Cardiac muscle cell (in vitro differentiated cells and primary cell): ENCODE results near the gene IRAK3. TPM values are rescaled to one million over a fixed set of nuclear protein-coding genes. Genes with fewer than 3 reads are reported as not detected.
A peak's percentile ranks its signal among the peaks of the same experiment; 100 is the strongest.
"Not testable (repeated sequence)": the region's sequence is repeated elsewhere in the genome, so short reads cannot be mapped to it uniquely, and the experiment has no call there.

ENCODE experiments used
- DNase-seq, 2 donors: peaks; one replicate each; pipeline versions ENCODE4 v3.0.0 to v3.0.0-alpha.2; 2010 to 2017; ENCODE audit warnings: low read depth in 1 of 2, low spot score in 1 of 2
- H3K27ac ChIP-seq: fragments of 200-600 bp; sonication (generic); 2 replicates; pipeline ENCODE4 v1.5.1; 2016
- H3K27me3 ChIP-seq: fragments of 200-600 bp; sonication (generic); 2 replicates; pipeline ENCODE4 v1.6.0; 2016; ENCODE audit warnings: control low read depth
- H3K36me3 ChIP-seq: fragments of 200-600 bp; sonication (generic); 2 replicates; pipeline ENCODE4 v1.5.1; 2016; ENCODE audit warnings: control low read depth
- H3K4me1 ChIP-seq: fragments of 200-600 bp; sonication (generic); 2 replicates; pipeline ENCODE4 v1.8.1; 2017; ENCODE audit warnings: low read depth, mild to moderate bottlenecking, mixed run types
- H3K4me3 ChIP-seq: fragments of 200-600 bp; sonication (generic); 2 replicates; pipeline ENCODE4 v1.5.1; 2016; ENCODE audit warnings: mild to moderate bottlenecking
- H3K9me3 ChIP-seq: fragments of 200-600 bp; sonication (generic); 2 replicates; pipeline ENCODE4 v1.5.1; 2017; ENCODE audit warnings: low read depth, mild to moderate bottlenecking, control low read depth
- polyA plus RNA-seq: library from polyadenylated mRNA; unstranded; fragments of >200 nt; fragmentation: Nextera tagmentation; extraction: Ambion mirVana; gene quantifications from 2 replicates; pipeline ENCODE4 v1.2.1, GENCODE V29; 2016
- total RNA-seq: library from RNA; depleted of rRNA; stranded (reverse); fragments of >200 nt; gene quantifications from 2 replicates; pipeline ENCODE4 v1.2.3, GENCODE V29; 2016
- TF ChIP-seq, protein P1 (sequence below): IDR thresholded peaks from 2 replicates; pipeline ENCODE4 v1.5.1; 2012; ENCODE audit warnings: low read depth, mild to moderate bottlenecking, low read length

IRAK3 gene
- total and polyA plus RNA-seq, 2 experiments from 2014 or later: 0.11 to 0.27 TPM

DNA sequence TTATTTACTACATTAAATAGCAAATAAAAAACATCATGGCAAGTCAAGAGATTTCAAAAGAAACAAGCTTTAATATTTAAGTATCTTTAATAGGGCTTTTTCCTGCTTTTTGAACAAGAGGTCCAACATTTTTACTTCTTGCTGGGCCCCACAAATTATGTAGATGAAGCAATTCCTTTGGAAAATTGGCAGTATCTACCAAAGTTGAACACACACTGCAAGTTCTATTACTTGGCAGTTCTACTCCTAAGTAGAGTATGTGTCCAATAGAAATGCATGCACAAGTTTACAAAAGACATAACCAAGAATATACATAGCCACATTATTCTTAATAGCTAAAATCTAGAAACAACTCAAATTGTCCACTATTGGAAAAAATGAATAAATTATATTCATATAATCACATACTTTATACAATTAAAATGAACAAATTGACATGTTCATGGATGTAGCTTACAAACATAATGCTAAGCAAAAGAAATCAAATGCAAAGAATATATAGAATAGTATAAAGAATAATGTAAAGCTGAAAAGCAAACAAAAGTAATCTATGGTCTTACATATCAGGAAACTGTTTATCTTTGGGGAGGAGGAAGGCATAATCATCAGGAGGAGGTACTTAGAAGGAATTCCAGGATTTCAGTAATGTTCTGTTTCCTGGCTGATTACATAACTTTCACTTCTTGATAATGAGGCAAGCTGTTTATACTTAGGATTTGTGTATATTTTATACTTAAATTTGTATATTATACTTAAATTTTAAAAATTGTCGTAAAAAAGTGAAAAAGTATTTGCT, 12.7 kb upstream of the IRAK3 start:
- DNase-seq: peak in 1 of 2 donors; percentile 83
- H3K27me3 ChIP-seq: no peaks in the 10 kb centered on the region
- H3K36me3 ChIP-seq: no peaks in the 10 kb centered on the region
- TF ChIP-seq, protein P1, sequence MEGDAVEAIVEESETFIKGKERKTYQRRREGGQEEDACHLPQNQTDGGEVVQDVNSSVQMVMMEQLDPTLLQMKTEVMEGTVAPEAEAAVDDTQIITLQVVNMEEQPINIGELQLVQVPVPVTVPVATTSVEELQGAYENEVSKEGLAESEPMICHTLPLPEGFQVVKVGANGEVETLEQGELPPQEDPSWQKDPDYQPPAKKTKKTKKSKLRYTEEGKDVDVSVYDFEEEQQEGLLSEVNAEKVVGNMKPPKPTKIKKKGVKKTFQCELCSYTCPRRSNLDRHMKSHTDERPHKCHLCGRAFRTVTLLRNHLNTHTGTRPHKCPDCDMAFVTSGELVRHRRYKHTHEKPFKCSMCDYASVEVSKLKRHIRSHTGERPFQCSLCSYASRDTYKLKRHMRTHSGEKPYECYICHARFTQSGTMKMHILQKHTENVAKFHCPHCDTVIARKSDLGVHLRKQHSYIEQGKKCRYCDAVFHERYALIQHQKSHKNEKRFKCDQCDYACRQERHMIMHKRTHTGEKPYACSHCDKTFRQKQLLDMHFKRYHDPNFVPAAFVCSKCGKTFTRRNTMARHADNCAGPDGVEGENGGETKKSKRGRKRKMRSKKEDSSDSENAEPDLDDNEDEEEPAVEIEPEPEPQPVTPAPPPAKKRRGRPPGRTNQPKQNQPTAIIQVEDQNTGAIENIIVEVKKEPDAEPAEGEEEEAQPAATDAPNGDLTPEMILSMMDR: no peak
- H3K4me1 ChIP-seq: no peaks in the 10 kb centered on the region
- H3K27ac ChIP-seq: no peak overlapping the region
- no peaks in the 10 kb centered on the region for H3K9me3 ChIP-seq
- no peak overlapping the region for H3K4me3 ChIP-seq

DNA sequence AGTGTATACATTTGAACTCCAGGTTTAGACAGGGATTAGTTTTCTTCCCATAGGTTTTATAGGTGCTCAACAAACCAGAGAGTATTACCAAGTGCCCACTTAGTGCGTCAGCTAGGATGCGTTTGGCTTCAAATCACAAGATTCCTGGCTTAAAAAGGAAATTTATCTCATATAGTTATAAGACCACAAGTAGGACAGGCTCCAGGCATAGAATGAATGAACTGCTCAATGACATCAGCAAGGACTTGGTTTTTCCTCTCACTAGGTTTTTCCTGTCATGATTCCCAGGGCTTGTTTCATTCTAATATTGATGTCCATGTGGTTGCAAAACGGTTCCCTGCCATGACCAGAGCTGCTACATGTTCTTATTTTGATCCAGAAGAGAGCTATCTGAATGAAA, 6.1 kb upstream of the IRAK3 start:
- H3K36me3 ChIP-seq: no peaks in the 10 kb centered on the region
- H3K27ac ChIP-seq: no peak overlapping the region
- H3K9me3 ChIP-seq: no peaks in the 10 kb centered on the region
- TF ChIP-seq, protein P1: no peak
- H3K4me1 ChIP-seq: no peaks in the 10 kb centered on the region
- H3K4me3 ChIP-seq: no peak overlapping the region
- peaks cover 14% of the 10 kb centered on the region for H3K27me3 ChIP-seq
- peak in 1 of 2 donors; percentile 60 for DNase-seq

DNA sequence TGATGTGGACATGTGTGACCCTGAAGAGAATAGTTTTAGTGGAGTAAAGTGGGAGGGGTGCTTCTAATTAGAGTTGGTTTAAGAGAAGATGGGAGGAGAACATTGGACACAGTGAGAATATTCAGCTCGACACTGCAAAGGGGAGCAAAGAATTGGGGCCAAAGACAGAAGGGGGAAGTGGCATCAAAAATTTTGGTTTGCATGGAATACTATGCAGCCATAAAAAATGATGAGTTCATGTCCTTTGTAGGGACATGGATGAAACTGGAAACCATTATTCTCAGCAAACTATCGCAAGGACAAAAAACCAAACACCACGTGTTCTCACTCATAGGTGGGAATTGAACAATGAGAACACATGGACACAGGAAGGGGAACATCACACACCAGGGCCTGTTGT, 4.2 kb upstream of the IRAK3 start:
- DNase-seq, H3K4me3 ChIP-seq: not testable (repeated sequence)

DNA sequence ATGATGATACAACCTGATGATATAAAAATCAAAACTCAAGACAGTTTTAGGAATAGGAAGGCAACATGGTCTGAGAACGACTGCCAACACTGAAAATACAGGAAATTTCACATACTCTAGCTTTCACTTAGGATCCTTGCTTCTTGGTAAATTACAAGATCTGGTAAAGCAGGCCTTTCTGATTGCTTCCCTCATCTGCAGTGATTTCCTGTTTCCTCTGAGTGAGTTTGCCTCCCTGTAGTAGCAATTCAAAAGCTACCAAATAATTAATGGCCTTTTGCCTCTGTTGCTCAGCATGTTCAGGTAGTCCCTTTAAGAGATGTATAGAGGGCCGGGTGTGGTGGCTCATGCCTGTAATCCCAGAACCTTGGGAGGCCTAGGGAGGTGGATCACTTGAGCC, 2.0 kb upstream of the IRAK3 start:
- Histone ChIP-seq H3K27me3 (peaks cover 53% of the 10 kb centered on the region), H3K9me3 (no peaks in the 10 kb centered on the region), H3K27ac (no peak overlapping the region), H3K4me3 (no peak overlapping the region), H3K36me3 (no peaks in the 10 kb centered on the region), H3K4me1 (no peaks in the 10 kb centered on the region)
- TF ChIP-seq, protein P1: no peak
- no peak for DNase-seq

More for the DNA sequence above, 4.2 kb upstream of the IRAK3 start:
- H3K36me3 ChIP-seq, H3K4me1 ChIP-seq, H3K9me3 ChIP-seq, H3K27ac ChIP-seq: not testable (repeated sequence)
- H3K27me3 ChIP-seq: peaks cover 33% of the 10 kb centered on the region

DNA sequence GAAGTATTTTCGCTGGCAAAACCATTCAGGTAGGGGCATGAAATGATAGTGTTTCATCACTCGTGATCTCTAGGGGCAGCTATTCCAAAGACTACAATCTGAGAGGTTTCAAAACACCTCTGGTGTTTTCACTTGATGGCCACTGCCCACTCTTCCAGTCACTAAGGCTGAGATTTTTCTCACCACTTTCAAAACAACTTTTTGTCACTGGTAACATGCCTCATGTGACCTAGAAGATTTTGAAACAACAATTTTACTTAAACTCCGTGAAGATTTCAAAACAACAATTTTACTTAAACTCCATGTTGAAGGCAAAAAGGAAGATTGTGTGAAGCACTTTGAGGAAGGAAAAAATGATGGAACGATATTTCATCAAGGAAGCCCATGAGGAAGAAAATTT, 1.2 kb upstream of the IRAK3 start:
- TF ChIP-seq, protein P1: no peak
- no peak for DNase-seq
- Histone ChIP-seq H3K4me3 (no peak overlapping the region), H3K4me1 (no peaks in the 10 kb centered on the region), H3K9me3 (no peaks in the 10 kb centered on the region), H3K27me3 (peaks cover 53% of the 10 kb centered on the region), H3K27ac (no peak overlapping the region), H3K36me3 (no peaks in the 10 kb centered on the region)

DNA sequence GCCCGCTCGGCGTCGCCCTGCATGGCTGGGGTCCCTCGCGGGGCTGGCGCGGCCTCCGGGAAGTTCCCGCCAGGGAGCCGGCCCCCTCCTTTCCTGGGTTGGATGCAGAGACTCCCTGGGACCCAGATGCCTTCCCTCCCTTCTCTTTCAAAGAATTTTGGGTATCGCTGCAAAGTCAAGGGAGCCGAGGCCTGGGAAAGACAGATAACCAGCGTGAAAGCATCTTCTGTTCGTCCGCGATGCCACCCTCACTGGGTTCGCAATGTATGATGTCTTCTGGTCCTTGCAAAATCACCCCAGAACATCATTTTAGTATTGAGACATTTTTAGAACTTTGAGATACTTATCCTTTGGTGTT, 451 bp downstream of the IRAK3 start:
- TF ChIP-seq, protein P1: no peak
- H3K9me3 ChIP-seq: no peaks in the 10 kb centered on the region
- H3K36me3 ChIP-seq: no peaks in the 10 kb centered on the region
- no peaks in the 10 kb centered on the region for H3K4me1 ChIP-seq
- peak overlapping the region; percentile 30 for H3K4me3 ChIP-seq
- DNase-seq: peak in 1 of 2 donors; percentile 46
- no peak overlapping the region for H3K27ac ChIP-seq
- H3K27me3 ChIP-seq: peaks cover 55% of the 10 kb centered on the region
